ENCODE data around the gene CALY.

DNA sequence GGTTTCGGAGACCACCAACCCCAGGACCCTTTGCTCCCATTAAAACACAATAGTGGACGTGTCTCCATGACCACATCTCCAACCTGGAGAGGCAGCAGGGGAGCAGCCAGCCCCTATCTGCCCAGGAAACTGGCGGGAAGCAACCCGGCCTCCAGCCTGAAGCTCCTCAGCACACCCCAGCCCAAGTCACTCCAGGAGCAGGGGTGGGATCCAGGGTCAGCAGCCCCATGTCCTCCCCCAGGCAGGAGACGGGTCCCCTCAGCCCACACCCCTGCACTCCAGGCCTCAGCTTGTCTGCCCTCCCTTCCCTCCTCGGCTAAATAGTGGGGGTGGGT is 60.6 kb downstream of the CALY start:
- TF ChIP-seq TAF1 (IDR thresholded peaks at IDR 0.05; ENCODE audit: borderline replicate concordance, low read depth, low read length) (no peak), POLR2A (IDR thresholded peaks at IDR 0.05; ENCODE audit: low read depth, low read length) (no peak)
